Astrocyte (in vitro differentiated cells and primary cell): ENCODE measurements around the gene ATP1A2. TPM values are rescaled to one million over a fixed set of nuclear protein-coding genes. Genes with fewer than 3 reads are reported as not detected.

Source experiments
- DNase-seq: peaks from one replicate; pipeline ENCODE4 v3.0.0-alpha.2; 2010; ENCODE audit warnings: low read depth
- FAIRE-seq: peaks from 2 replicates; lab custom pipeline; 2011; peaks lifted over from hg19 to GRCh38; lab: Jason Lieb, UNC
- H2AFZ ChIP-seq: 2 replicates; pipeline ENCODE4 v1.6.0; 2012; ENCODE audit warnings: low read depth, low read length, inconsistent platforms
- H3K27ac ChIP-seq: 2 replicates; pipeline ENCODE4 v1.5.1; 2011; ENCODE audit warnings: low read depth, low read length, inconsistent platforms
- H3K27me3 ChIP-seq: 2 replicates; pipeline ENCODE4 v1.6.0; 2011; ENCODE audit warnings: low read length, inconsistent platforms; ENCODE audit not compliant: insufficient read depth
- H3K36me3 ChIP-seq: 2 replicates; pipeline ENCODE4 v1.5.1; 2011; ENCODE audit warnings: low read length, inconsistent platforms; ENCODE audit not compliant: insufficient read depth
- H3K4me1 ChIP-seq: 2 replicates; pipeline ENCODE4 v1.5.1; 2011; ENCODE audit warnings: low read length, inconsistent platforms; ENCODE audit not compliant: insufficient read depth
- H3K4me2 ChIP-seq: 2 replicates; pipeline ENCODE4 v1.6.0; 2012; ENCODE audit warnings: low read length, inconsistent platforms
- H3K4me3 ChIP-seq: 2 replicates; pipeline ENCODE4 v1.5.1; 2011; ENCODE audit warnings: low read depth, mild to moderate bottlenecking, low read length, inconsistent platforms; ENCODE audit not compliant: insufficient read depth
- H3K79me2 ChIP-seq: 2 replicates; pipeline ENCODE4 v1.6.0; 2012; ENCODE audit warnings: mild to moderate bottlenecking, low read length, inconsistent platforms; ENCODE audit not compliant: insufficient read depth
- H3K9ac ChIP-seq: 2 replicates; pipeline ENCODE4 v1.6.0; 2012; ENCODE audit warnings: mild to moderate bottlenecking, low read length, inconsistent platforms
- H3K9me3 ChIP-seq: 2 replicates; pipeline ENCODE4 v1.5.1; 2012; ENCODE audit warnings: low read depth, mild to moderate bottlenecking, low read length, inconsistent platforms; ENCODE audit not compliant: insufficient read depth
- H4K20me1 ChIP-seq: 2 replicates; pipeline ENCODE4 v1.6.0; 2012; ENCODE audit warnings: low read length, inconsistent platforms; ENCODE audit not compliant: insufficient read depth
- H3K27ac Mint-ChIP-seq: one replicate; pipeline ENCODE4 v1.8.0; 2021; ENCODE audit warnings: mild to moderate bottlenecking, mixed read lengths; ENCODE audit not compliant: unreplicated experiment
- H3K27me3 Mint-ChIP-seq: one replicate; pipeline ENCODE4 v1.8.0; 2021; ENCODE audit warnings: low read depth, mixed read lengths; ENCODE audit not compliant: unreplicated experiment
- H3K36me3 Mint-ChIP-seq: one replicate; pipeline ENCODE4 v1.8.0; 2021; ENCODE audit warnings: low read depth, mixed read lengths; ENCODE audit not compliant: unreplicated experiment
- H3K4me1 Mint-ChIP-seq: one replicate; pipeline ENCODE4 v1.8.0; 2021; ENCODE audit warnings: low read depth, mixed read lengths; ENCODE audit not compliant: unreplicated experiment
- H3K4me3 Mint-ChIP-seq: one replicate; pipeline ENCODE4 v1.8.0; 2021; ENCODE audit warnings: mild to moderate bottlenecking, moderate library complexity, mixed read lengths; ENCODE audit not compliant: unreplicated experiment
- H3K9me3 Mint-ChIP-seq: one replicate; pipeline ENCODE4 v1.8.0; 2021; ENCODE audit warnings: mild to moderate bottlenecking, mixed read lengths; ENCODE audit not compliant: unreplicated experiment
- CTCF ChIP-seq: IDR thresholded peaks from 2 replicates; pipeline ENCODE4 v1.5.1; 2011; ENCODE audit warnings: low read depth, mild to moderate bottlenecking, inconsistent platforms, low read length, moderate library complexity; ENCODE audit not compliant: insufficient read depth
- EZH2 ChIP-seq: IDR thresholded peaks from 2 replicates; pipeline ENCODE4 v1.6.1; 2012; ENCODE audit warnings: mild to moderate bottlenecking, low read length, inconsistent platforms; ENCODE audit not compliant: insufficient read depth
- total RNA-seq: library from RNA; stranded (reverse); gene quantifications from 2 replicates; pipeline ENCODE4 v1.2.1, GENCODE V29; 2021

ATP1A2 gene
- total RNA-seq, 1 donor from 2014 or later, result 2.5 TPM

- DNase-seq (no peak), FAIRE-seq (no peak)
- no peaks in the 10 kb centered on the region for H3K27me3 ChIP-seq
- no peaks in the 10 kb centered on the region for H3K4me1 ChIP-seq
- H3K27ac ChIP-seq, result no peak overlapping the region
- H3K9ac ChIP-seq, result no peak overlapping the region
- no peak overlapping the region for H3K4me3 ChIP-seq
- H3K4me3 Mint-ChIP-seq, result no peak overlapping the region
- no peak overlapping the region for H3K4me2 ChIP-seq
- peaks cover 11% of the 10 kb centered on the region for H3K4me1 Mint-ChIP-seq
- H3K79me2 ChIP-seq, result no peaks in the 10 kb centered on the region
- no peaks in the 10 kb centered on the region for H3K36me3 Mint-ChIP-seq
- H2AFZ ChIP-seq, result no peak overlapping the region
- no peaks in the 10 kb centered on the region for H3K9me3 Mint-ChIP-seq
- H3K9me3 ChIP-seq, result no peaks in the 10 kb centered on the region
- H3K27ac Mint-ChIP-seq, result no peak overlapping the region
- H3K36me3 ChIP-seq, result no peaks in the 10 kb centered on the region
- no peaks in the 10 kb centered on the region for H4K20me1 ChIP-seq
- TF ChIP-seq CTCF (no peak), EZH2 (no peak)
- peaks cover 4% of the 10 kb centered on the region for H3K27me3 Mint-ChIP-seq
Observed at GRCh38 chr1:160158534-160158933, 43.0 kb downstream of the ATP1A2 start.

GRCh38 chr1:160159846-160160245 lies 44.3 kb downstream of the ATP1A2 start:
- H3K79me2 ChIP-seq, result no peaks in the 10 kb centered on the region
- TF ChIP-seq EZH2 (no peak), CTCF (no peak)
- H3K36me3 Mint-ChIP-seq, result no peaks in the 10 kb centered on the region
- H4K20me1 ChIP-seq, result no peaks in the 10 kb centered on the region
- no peak overlapping the region for H3K27ac Mint-ChIP-seq
- H3K4me1 Mint-ChIP-seq, result peaks cover 11% of the 10 kb centered on the region
- H3K4me2 ChIP-seq, result no peak overlapping the region
- H3K27ac ChIP-seq, result no peak overlapping the region
- H3K4me3 ChIP-seq, result no peak overlapping the region
- no peaks in the 10 kb centered on the region for H3K36me3 ChIP-seq
- no peak overlapping the region for H3K9ac ChIP-seq
- DNase-seq (no peak), FAIRE-seq (no peak)
- H3K4me3 Mint-ChIP-seq, result no peak overlapping the region
- no peaks in the 10 kb centered on the region for H3K4me1 ChIP-seq
- peaks cover 4% of the 10 kb centered on the region for H3K27me3 Mint-ChIP-seq
- H3K9me3 Mint-ChIP-seq, result no peaks in the 10 kb centered on the region
- no peaks in the 10 kb centered on the region for H3K27me3 ChIP-seq
- no peak overlapping the region for H2AFZ ChIP-seq
- H3K9me3 ChIP-seq, result no peaks in the 10 kb centered on the region

- no peaks in the 10 kb centered on the region for H3K9me3 ChIP-seq
- peaks cover 2% of the 10 kb centered on the region for H3K27me3 ChIP-seq
- Mint-ChIP-seq H3K9me3 (no peaks in the 10 kb centered on the region), H3K27me3 (peaks cover 5% of the 10 kb centered on the region), H3K4me1 (peaks cover 12% of the 10 kb centered on the region), H3K27ac (peak overlapping the region; percentile 13), H3K4me3 (no peak overlapping the region), H3K36me3 (no peaks in the 10 kb centered on the region)
- H3K27ac ChIP-seq, result no peak overlapping the region
- H3K79me2 ChIP-seq, result no peaks in the 10 kb centered on the region
- H3K36me3 ChIP-seq, result no peaks in the 10 kb centered on the region
- H3K4me1 ChIP-seq, result no peaks in the 10 kb centered on the region
- H2AFZ ChIP-seq, result peak overlapping the region; percentile 26
- peak; percentile 23 for TF ChIP-seq CTCF
- TF ChIP-seq EZH2, result no peak
- H3K9ac ChIP-seq, result no peak overlapping the region
- FAIRE-seq (no peak), DNase-seq (no peak)
- H3K4me2 ChIP-seq, result no peak overlapping the region
- no peak overlapping the region for H3K4me3 ChIP-seq
- no peaks in the 10 kb centered on the region for H4K20me1 ChIP-seq
Observed at GRCh38 chr1:160161965-160162705, 46.6 kb downstream of the ATP1A2 start.
